Astrocyte of the hippocampus (primary cell): Measurements from ENCODE around the gene SMG7.
A peak's percentile ranks its signal among the peaks of the same experiment; 100 is the strongest.

Experiments
- DNase-seq: peaks from one replicate; pipeline ENCODE4 v3.0.0; 2011; ENCODE audit warnings: low read depth, low spot score

SMG7 gene

GRCh38 chr1:183562701-183563100 is 90.4 kb downstream of the SMG7 start:
- no peak for DNase-seq

GRCh38 chr1:183565261-183565660 is 93.0 kb downstream of the SMG7 start:
- no peak for DNase-seq

- DNase-seq, result no peak
Measured at GRCh38 chr1:183566026-183566425, 93.7 kb downstream of the SMG7 start.

GRCh38 chr1:183567584-183567983 is 95.3 kb downstream of the SMG7 start:
- DNase-seq, result peak; percentile 70

- DNase-seq, result no peak
Measured at GRCh38 chr1:183568176-183569021, 96.1 kb downstream of the SMG7 start.

- DNase-seq, result peak; percentile 63
Measured at GRCh38 chr1:183569141-183569540, 96.8 kb downstream of the SMG7 start.

GRCh38 chr1:183569801-183570200 is 97.5 kb downstream of the SMG7 start:
- DNase-seq, result no peak

GRCh38 chr1:183570451-183570850 is 98.2 kb downstream of the SMG7 start:
- no peak for DNase-seq

- no peak for DNase-seq
Measured at GRCh38 chr1:183571678-183572268, 99.5 kb downstream of the SMG7 start.

GRCh38 chr1:183572721-183573120 is 100.4 kb downstream of the SMG7 start:
- no peak for DNase-seq

- DNase-seq, result no peak
Measured at GRCh38 chr1:183575606-183576005, 103.3 kb downstream of the SMG7 start.

- DNase-seq, result no peak
Measured at GRCh38 chr1:183576537-183576936, 104.2 kb downstream of the SMG7 start.

GRCh38 chr1:183577897-183578465 is 105.7 kb downstream of the SMG7 start:
- DNase-seq, result no peak

- DNase-seq, result peak; percentile 20
Measured at GRCh38 chr1:183578856-183579255, 106.6 kb downstream of the SMG7 start.

- no peak for DNase-seq
Measured at GRCh38 chr1:183580281-183580682, 108.0 kb downstream of the SMG7 start.

- no peak for DNase-seq
Measured at GRCh38 chr1:183582021-183582713, 109.9 kb downstream of the SMG7 start.

GRCh38 chr1:183583466-183583865 is 111.2 kb downstream of the SMG7 start:
- no peak for DNase-seq

GRCh38 chr1:183584147-183584546 is 111.8 kb downstream of the SMG7 start:
- DNase-seq, result no peak

GRCh38 chr1:183585038-183585437 is 112.7 kb downstream of the SMG7 start:
- DNase-seq, result no peak

- DNase-seq, result no peak
Measured at GRCh38 chr1:183586455-183586854, 114.2 kb downstream of the SMG7 start.

- DNase-seq, result no peak
Measured at GRCh38 chr1:183586926-183587325, 114.6 kb downstream of the SMG7 start.

GRCh38 chr1:183588827-183589226 is 116.5 kb downstream of the SMG7 start:
- no peak for DNase-seq
